Measurements from ENCODE around the gene TLL1.

TLL1 gene

GRCh38 chr4:165982934-165983333 lies 109.9 kb downstream of the TLL1 start:
- no peak for DNase-seq

DNA sequence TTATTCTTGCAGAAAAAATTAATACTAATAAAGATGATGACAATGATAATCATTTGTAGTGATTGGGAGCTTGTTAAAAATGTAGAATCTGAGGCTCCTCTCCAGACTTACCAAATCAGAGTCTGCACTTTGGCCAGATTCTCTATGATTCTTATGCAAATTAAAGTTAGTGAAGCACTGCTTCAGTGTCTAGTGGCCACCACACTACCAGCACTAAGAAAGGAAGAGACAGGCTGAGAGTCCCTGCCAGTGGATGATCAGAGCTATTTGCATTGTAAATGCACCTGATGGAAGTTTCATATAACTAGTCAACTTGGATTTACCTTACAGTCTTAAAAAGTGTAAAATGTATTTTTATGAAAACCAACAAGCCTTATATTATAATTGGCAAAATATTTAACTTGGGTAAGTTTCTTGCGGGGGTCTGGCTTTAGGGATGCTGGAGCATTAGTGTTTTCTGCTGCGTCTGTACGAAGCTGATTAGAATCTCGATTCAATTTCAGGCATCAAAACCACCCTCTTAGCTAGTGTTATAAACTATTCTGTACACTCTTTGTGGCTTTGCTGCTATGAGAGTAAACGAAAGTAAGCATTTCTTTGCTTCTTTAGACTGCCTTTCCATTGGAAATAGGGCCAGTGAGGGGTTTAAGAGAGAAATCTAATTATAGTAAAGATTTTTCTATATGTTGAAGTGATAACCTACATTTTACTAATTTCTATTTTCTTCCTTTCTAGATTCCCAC lies 114.1 kb downstream of the TLL1 start:
- DNase-seq = no peak

GRCh38 chr4:165991325-165992180 lies 118.5 kb downstream of the TLL1 start:
- no peak for DNase-seq

DNA sequence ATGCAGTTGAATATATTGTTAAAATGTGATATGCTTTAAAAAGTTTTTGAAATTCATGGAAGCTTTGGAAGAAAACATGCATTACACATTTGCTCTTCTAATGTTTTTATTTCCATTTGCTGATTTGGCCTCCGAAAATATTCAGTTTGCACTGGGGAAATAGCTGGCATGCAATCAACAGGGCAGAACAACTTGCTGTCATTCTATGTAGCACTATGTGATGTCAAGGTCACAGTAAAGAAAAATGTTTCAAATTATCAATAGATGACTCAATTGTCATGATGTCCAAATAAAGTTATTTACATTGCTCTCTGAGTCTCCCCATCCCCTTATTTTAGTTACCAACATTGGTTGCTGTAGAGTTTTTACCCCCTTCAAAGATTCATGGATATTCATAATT lies 119.2 kb downstream of the TLL1 start:
- DNase-seq = no peak

DNA sequence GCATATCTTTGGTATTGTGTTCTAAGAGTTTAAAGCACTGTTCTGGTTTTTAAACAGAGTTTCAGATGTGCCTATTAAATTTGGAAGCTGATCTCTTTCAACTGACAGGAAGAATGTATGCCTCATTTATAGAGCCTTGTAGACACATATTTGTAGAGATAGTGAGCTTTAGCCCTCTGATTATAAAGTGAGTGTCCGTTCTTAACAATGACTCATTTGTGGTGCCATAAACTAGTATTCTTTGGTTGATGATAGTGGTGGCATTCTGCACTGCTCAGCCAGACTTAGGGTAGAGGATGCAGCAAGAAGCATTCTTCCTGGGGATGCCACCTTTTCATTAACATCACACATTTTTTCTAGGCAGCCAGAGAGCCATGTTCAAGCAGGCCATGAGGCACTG lies 121.7 kb downstream of the TLL1 start:
- DNase-seq = no peak

GRCh38 chr4:166003811-166004210 lies 130.8 kb downstream of the TLL1 start:
- no peak for DNase-seq

DNA sequence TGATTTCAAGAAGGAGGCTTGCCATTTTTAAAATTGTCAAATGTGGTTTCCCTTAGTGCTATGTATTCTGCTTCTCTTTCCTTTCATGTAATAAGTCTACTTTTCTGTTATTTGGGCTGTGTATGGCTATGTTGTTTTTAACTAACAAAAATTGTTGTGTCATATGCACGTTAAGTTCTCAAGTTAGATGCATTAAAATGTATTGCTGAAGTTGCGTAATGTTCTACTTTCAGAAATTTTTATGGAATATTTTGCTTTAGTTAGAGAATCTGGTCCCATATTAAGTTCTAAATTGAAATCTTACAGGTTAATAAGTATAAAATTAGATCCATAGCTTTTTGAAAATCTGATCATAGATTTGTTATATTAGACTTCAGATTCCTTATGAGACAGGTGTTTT lies 133.2 kb downstream of the TLL1 start:
- DNase-seq = no peak

DNA sequence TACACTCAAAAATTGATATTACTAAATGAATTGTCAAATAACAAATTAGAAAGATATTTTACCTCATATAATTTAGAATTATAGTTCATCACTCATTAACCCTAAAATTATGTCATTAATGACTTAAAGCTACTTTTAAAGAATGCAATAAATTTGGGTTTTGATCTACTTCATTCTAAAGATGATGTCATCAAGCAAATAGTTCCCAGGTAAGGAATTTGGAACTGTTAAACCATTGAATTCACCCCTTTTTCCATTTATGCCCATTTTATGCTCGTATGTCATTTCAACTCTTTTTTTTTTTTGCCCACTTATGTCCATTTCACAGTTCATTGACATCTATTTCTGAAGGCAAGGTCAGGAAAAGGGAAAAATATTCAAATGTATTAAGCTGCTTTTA lies 135.5 kb downstream of the TLL1 start:
- no peak for DNase-seq

GRCh38 chr4:166012129-166013030 lies 139.3 kb downstream of the TLL1 start:
- no peak for DNase-seq

- no peak for DNase-seq
Measured at GRCh38 chr4:166014411-166014810, 141.4 kb downstream of the TLL1 start.

DNA sequence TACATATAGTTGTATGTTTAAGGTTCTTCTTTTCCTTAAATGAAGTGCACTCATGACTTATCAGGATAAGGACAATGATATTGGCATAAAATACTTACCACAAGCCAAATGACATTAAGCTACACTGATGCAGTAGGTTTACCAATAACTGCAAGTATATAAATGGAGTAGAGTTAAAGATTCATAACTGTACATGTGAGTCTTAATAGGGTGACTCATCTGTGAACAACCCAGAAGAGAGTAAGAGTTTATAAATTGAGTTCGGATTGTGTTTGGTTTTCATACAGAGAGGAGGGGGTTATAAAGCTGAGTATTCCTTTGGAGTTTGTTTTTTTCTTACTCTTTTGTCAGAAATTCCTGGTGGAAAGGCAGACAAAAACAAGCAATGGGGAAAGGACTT lies 144.8 kb downstream of the TLL1 start:
- no peak for DNase-seq

GRCh38 chr4:166019441-166020220 lies 146.6 kb downstream of the TLL1 start:
- no peak for DNase-seq

DNA sequence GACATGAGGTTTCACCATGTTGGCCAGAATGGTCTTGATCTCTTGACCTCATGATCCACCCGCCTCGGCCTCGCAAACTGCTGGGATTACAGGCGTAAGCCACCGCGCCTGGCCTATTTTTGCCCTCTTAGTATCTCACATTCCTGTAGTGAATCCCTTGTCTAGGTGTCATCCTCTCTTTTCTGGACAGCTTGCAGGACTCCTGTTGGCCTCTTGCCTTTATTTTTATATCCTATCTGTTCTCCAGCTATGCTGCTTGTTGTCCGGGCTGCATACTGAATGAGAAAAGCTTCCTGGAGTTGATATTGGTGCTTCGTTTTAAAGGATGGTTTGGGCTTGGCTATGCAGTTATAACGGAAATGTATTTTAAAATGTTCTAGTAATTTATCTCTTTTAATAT lies 148.6 kb downstream of the TLL1 start:
- no peak for DNase-seq

GRCh38 chr4:166034965-166035364 lies 161.9 kb downstream of the TLL1 start:
- DNase-seq = no peak

DNA sequence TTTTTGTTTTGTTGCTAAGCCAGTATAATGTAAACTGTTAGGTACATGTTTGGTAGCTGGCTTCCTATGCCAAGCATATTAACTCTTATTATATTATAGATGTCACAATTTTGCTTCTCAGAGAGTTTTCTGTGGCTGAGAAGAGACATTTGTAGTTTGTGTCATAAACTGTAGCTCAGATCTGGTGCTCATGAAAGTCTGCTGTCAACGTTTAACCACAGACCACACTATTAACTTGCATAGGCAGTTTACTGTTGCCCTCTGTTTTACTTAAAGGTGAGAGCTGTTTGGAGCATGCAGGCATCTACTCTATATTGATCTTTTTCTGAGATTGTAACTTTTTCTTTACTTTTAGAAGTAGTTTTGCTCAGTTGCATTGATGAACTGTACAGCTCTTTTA lies 166.8 kb downstream of the TLL1 start:
- no peak for DNase-seq

GRCh38 chr4:166042510-166043055 lies 169.5 kb downstream of the TLL1 start:
- DNase-seq = no peak

DNA sequence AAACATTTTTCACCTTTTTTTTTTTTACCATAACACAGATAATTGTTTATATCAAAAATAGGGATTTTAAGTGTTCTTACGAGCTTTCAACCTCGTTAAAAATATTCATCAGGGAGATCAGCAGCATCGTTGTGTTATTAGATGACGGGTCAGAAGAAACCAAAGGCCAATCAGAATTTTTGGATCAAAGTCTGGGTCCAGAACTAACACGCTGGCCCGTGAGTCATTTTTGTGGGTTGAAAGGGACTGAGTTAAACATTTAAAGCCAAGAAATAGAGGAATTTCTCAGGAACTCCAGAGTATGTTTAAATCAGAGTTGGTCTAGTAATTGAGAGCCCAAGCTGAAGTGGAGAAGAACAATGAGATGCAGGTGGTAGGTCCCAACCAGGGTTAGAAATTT lies 170.8 kb downstream of the TLL1 start:
- DNase-seq = no peak

GRCh38 chr4:166044871-166045270 lies 171.8 kb downstream of the TLL1 start:
- DNase-seq = no peak

DNA sequence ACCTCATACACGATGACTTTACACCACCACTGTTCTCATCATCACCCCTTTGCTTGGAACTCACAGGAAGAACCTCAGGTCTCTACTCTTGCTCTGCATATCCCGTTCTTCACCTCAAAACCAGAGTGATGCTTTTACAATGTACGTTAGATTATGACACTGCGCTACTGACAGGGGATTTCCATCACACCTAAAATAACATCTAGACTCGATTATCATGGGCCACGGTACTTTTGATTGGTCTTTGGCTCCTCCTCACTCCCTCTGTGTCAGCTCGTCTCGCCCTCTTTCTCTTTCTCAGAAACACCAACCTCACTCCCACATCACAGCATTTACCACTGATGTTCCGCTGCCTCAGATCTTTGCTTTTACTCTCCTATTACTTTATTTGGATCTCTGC lies 172.4 kb downstream of the TLL1 start:
- no peak for DNase-seq

- no peak for DNase-seq
Measured at GRCh38 chr4:166049036-166049435, 176.0 kb downstream of the TLL1 start.

GRCh38 chr4:166064721-166065120 lies 191.7 kb downstream of the TLL1 start:
- DNase-seq = no peak

GRCh38 chr4:166065324-166065723 lies 192.3 kb downstream of the TLL1 start:
- no peak for DNase-seq
